ENCODE data around the gene RRP7A.
"Not testable (repeated sequence)": the region's sequence is repeated elsewhere in the genome, so short reads cannot be mapped to it uniquely, and the experiment has no call there.

RRP7A gene

GRCh38 chr22:42500161-42500835 is 19.3 kb downstream of the RRP7A start:
- no peaks in the 10 kb centered on the region; the same call in 1 of the 2 replicates for H3F3A ChIP-seq (ENCODE audit: insufficient read depth)
- no peak overlapping the region for H3K4me3 ChIP-seq (ENCODE audit: insufficient read depth, low read length, poor library complexity, severe bottlenecking)
- H3K9me2 ChIP-seq (replicated peaks; ENCODE audit: insufficient read depth, low read length): no peaks in the 10 kb centered on the region
- no peak overlapping the region for H3K9ac ChIP-seq (ENCODE audit: low read length)
- H3K4me2 ChIP-seq (ENCODE audit: low read depth, low read length, poor library complexity, severe bottlenecking): no peak overlapping the region
- H3K9me3 ChIP-seq (ENCODE audit: insufficient read depth, low read length): no peaks in the 10 kb centered on the region
- H3K27me3 ChIP-seq (ENCODE audit: low read length): no peaks in the 10 kb centered on the region
- no peak overlapping the region for H3K27ac ChIP-seq (ENCODE audit: low read depth, low read length)
- no peaks in the 10 kb centered on the region for H4K20me1 ChIP-seq (ENCODE audit: low read depth, low read length)
- TF ChIP-seq CTCF (IDR thresholded peaks at IDR 0.05; ENCODE audit: insufficient read depth, low read length, poor library complexity, severe bottlenecking) (no peak), EZH2phosphoT487 (conservative IDR thresholded peaks at IDR 0.05; ENCODE audit: low read length) (no peak)
- H3K79me2 ChIP-seq (ENCODE audit: insufficient read depth, low read length): no peaks in the 10 kb centered on the region
- H2AFZ ChIP-seq (ENCODE audit: low read depth, low read length, severe bottlenecking): no peak overlapping the region
- no peaks in the 10 kb centered on the region for H3K36me3 ChIP-seq (ENCODE audit: low read length)

DNA sequence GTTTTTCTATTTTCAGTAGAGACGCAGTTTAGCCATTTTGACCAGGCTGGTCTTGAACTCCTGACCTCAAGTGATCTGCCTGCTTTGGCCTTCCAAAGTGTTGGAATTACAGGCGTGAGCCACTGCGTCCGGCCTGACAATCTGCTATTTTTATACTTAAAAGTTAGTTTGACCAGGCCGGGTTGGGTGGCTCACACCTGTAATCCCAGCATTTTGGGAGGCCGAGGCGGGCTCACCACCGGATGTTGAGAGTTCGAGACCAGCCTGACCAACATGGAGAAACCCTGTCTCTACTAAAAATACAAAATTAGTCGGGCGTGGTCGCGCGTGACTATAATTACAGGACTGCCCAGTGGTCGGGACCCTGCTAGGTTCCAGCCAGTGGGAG is 19.8 kb downstream of the RRP7A start:
- not testable (repeated sequence) for H2AFZ ChIP-seq (ENCODE audit: low read depth, low read length, severe bottlenecking); H3K79me2 ChIP-seq (ENCODE audit: insufficient read depth, low read length); H3K9me3 ChIP-seq (ENCODE audit: insufficient read depth, low read length); H3K9me2 ChIP-seq (replicated peaks; ENCODE audit: insufficient read depth, low read length); H3K27ac ChIP-seq (ENCODE audit: low read depth, low read length); H3F3A ChIP-seq (ENCODE audit: insufficient read depth); H3K27me3 ChIP-seq (ENCODE audit: low read length); H3K4me3 ChIP-seq (ENCODE audit: insufficient read depth, low read length, poor library complexity, severe bottlenecking); H3K36me3 ChIP-seq (ENCODE audit: low read length); H4K20me1 ChIP-seq (ENCODE audit: low read depth, low read length); H3K9ac ChIP-seq (ENCODE audit: low read length); H3K4me2 ChIP-seq (ENCODE audit: low read depth, low read length, poor library complexity, severe bottlenecking)

DNA sequence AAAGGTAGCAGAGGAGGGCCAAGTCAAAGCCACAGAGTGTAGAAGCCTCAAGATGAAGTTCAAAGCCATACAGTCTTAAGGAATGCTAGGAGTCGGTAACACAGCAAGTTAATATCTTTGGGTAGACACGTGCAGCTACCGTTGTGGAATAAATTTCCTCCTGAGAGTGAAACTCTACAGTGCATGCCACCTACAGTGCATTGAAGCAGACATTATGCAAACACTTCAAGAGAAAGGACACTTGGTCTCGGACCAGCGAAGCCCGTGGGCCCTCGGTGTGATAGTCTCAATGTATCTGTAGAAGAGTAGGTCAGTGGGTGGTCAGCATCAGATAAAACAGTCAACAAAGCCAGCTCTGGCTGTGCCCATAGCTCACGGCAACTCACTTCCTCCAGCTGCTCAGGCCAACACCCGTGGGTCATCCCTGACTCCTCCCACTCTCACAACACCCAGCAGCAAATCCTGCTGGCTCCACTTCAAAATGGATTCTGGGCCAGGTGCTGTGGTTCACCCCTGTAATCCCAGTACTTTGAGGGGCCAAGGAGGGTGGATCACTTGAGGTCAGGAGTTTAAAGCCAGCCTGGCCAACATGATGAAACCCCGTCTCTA is 24.0 kb downstream of the RRP7A start:
- H3K27ac ChIP-seq (ENCODE audit: low read depth, low read length); H2AFZ ChIP-seq (ENCODE audit: low read depth, low read length, severe bottlenecking); H3K27me3 ChIP-seq (ENCODE audit: low read length); H3F3A ChIP-seq (ENCODE audit: insufficient read depth); H3K36me3 ChIP-seq (ENCODE audit: low read length); H3K4me2 ChIP-seq (ENCODE audit: low read depth, low read length, poor library complexity, severe bottlenecking); H3K9me3 ChIP-seq (ENCODE audit: insufficient read depth, low read length); H4K20me1 ChIP-seq (ENCODE audit: low read depth, low read length); H3K9me2 ChIP-seq (replicated peaks; ENCODE audit: insufficient read depth, low read length); H3K4me3 ChIP-seq (ENCODE audit: insufficient read depth, low read length, poor library complexity, severe bottlenecking); H3K9ac ChIP-seq (ENCODE audit: low read length); H3K79me2 ChIP-seq (ENCODE audit: insufficient read depth, low read length): not testable (repeated sequence)

DNA sequence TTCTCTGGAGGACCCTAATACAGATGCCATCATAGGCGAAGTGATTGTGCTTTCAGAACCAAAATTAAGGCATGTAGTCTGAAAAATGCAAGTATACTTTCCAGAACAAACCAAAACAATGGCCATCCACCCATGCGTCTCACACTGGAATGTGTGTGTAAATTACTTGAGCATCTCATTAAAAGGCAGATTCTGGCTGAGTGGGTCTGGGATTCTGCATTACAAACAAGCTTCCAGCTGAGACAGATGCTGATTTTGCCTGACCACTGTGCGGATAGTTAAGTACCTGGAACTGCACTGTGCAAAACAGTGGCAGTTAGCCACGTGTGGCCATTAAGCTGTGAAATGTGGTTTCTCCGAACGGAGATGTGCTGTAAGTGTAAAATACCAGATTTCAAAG is 26.2 kb downstream of the RRP7A start:
- Histone ChIP-seq H3K9me2 (replicated peaks; ENCODE audit: insufficient read depth, low read length) (no peaks in the 10 kb centered on the region), H3K4me3 (ENCODE audit: insufficient read depth, low read length, poor library complexity, severe bottlenecking) (no peak overlapping the region), H3K79me2 (ENCODE audit: insufficient read depth, low read length) (no peaks in the 10 kb centered on the region), H3F3A (ENCODE audit: insufficient read depth) (no peaks in the 10 kb centered on the region), H3K4me2 (ENCODE audit: low read depth, low read length, poor library complexity, severe bottlenecking) (no peak overlapping the region), H3K27ac (ENCODE audit: low read depth, low read length) (no peak overlapping the region), H3K36me3 (ENCODE audit: low read length) (no peaks in the 10 kb centered on the region), H2AFZ (ENCODE audit: low read depth, low read length, severe bottlenecking) (no peak overlapping the region), H3K9me3 (ENCODE audit: insufficient read depth, low read length) (no peaks in the 10 kb centered on the region), H4K20me1 (ENCODE audit: low read depth, low read length) (no peaks in the 10 kb centered on the region), H3K9ac (ENCODE audit: low read length) (no peak overlapping the region), H3K27me3 (ENCODE audit: low read length) (no peaks in the 10 kb centered on the region)
- TF ChIP-seq EZH2phosphoT487 (conservative IDR thresholded peaks at IDR 0.05; ENCODE audit: low read length): no peak
- TF ChIP-seq CTCF (IDR thresholded peaks at IDR 0.05; ENCODE audit: insufficient read depth, low read length, poor library complexity, severe bottlenecking): no peak

All from SU-DHL-6 (cell line).